SU-DHL-6 (cell line): Measurements from ENCODE around the gene ATOH8.

Experiments
- H2AFZ ChIP-seq: fragments of 200-600 bp; sonication (generic); 2 replicates; pipeline ENCODE4 v1.6.1; 2014; ENCODE audit warnings: low read depth, mild to moderate bottlenecking, moderate library complexity, mixed read lengths, antibody characterized with exemption, low read length; ENCODE audit not compliant: severe bottlenecking
- H3F3A ChIP-seq: fragments of 200-600 bp; shearing (Covaris generic); 2 replicates; pipeline ENCODE4 v1.6.0; 2016; ENCODE audit warnings: antibody characterized with exemption, mild to moderate bottlenecking; ENCODE audit not compliant: insufficient read depth
- H3K27ac ChIP-seq: fragments of 200-600 bp; sonication (generic); 2 replicates; pipeline ENCODE4 v1.5.1; 2016; ENCODE audit warnings: low read depth, mild to moderate bottlenecking, low read length, moderate library complexity, mixed read lengths
- H3K27me3 ChIP-seq: fragments of 200-600 bp; sonication (generic), shearing (Covaris generic); 2 replicates; pipeline ENCODE4 v1.6.0; 2014; ENCODE audit warnings: mild to moderate bottlenecking, low read length
- H3K36me3 ChIP-seq: fragments of 200-600 bp; sonication (generic); 2 replicates; pipeline ENCODE4 v1.6.1; 2014; ENCODE audit warnings: mild to moderate bottlenecking, low read length, mixed read lengths
- H3K4me2 ChIP-seq: fragments of 300-600, 200-600 bp; shearing (Covaris generic), sonication (generic); 2 replicates; pipeline ENCODE4 v1.6.0; 2014; ENCODE audit warnings: low read length, low read depth, mild to moderate bottlenecking; ENCODE audit not compliant: poor library complexity, severe bottlenecking
- H3K4me3 ChIP-seq: fragments of 200-600 bp; sonication (generic); 2 replicates; pipeline ENCODE4 v1.5.1; 2014; ENCODE audit warnings: antibody characterized with exemption, low read length, mild to moderate bottlenecking, mixed read lengths; ENCODE audit not compliant: insufficient read depth, poor library complexity, severe bottlenecking
- H3K79me2 ChIP-seq: fragments of 200-600 bp; sonication (generic); 2 replicates; pipeline ENCODE4 v1.6.1; 2014; ENCODE audit warnings: mild to moderate bottlenecking, low read length, moderate library complexity; ENCODE audit not compliant: insufficient read depth
- H3K9ac ChIP-seq: fragments of 200-600 bp; sonication (generic); 2 replicates; pipeline ENCODE4 v1.7.0; 2014; ENCODE audit warnings: mild to moderate bottlenecking, low read length
- H3K9me2 ChIP-seq: fragments of 200-600 bp; sonication (generic); replicated peaks from 2 replicates; pipeline ENCODE4 v1.6.1; 2014; ENCODE audit warnings: low read length; ENCODE audit not compliant: insufficient read depth
- H3K9me3 ChIP-seq: fragments of 200-600 bp; sonication (generic); 2 replicates; pipeline ENCODE4 v1.6.1; 2014; ENCODE audit warnings: low read length, mixed read lengths; ENCODE audit not compliant: insufficient read depth
- H4K20me1 ChIP-seq: fragments of 200-600 bp; sonication (generic); 2 replicates; pipeline ENCODE4 v1.6.1; 2014; ENCODE audit warnings: low read depth, mild to moderate bottlenecking, antibody characterized with exemption, low read length, moderate library complexity, mixed read lengths
- EZH2phosphoT487 ChIP-seq: fragments of 200-600 bp; sonication (generic), shearing (Covaris generic); conservative IDR thresholded peaks from 2 replicates; pipeline ENCODE4 v1.6.1; 2018; ENCODE audit warnings: mild to moderate bottlenecking, antibody characterized with exemption, low read length, moderate library complexity, mixed read lengths
- TF ChIP-seq, protein P1 (sequence below): fragments of 200-600 bp; sonication (generic); IDR thresholded peaks from one replicate; pipeline ENCODE4 v1.5.1; 2017; ENCODE audit warnings: antibody characterized with exemption, mild to moderate bottlenecking, low read length, moderate library complexity; ENCODE audit not compliant: insufficient read depth, poor library complexity, severe bottlenecking

The ATOH8 gene

DNA sequence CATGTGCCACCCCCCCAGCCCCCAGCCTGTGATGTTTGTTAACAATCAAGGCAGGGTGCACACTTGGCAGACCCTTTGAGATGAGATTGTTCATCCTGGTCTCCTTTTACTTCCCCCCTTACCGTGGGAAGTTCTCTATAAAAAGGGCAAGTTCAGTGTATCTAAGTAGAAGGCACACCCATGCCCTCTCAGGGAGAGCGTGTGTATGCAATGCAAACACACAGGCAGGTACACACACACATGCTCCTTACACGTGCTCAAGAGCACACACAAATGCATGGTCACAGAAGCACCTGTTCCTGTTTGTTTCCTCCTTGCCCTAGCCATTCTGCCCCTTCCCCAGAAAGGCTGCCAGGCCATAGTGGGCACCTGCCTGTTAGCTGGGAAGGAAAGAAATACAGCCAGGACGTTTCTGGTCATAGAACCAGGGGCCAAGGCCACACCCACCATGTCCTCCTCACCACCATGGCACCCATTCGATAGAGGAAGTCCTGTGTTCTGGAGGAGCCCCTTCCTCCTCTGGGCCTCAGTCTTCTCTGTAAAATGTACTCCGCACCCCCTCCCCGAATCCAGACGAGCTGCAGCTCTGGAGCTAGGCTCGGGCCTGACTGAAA lies 3.1 kb downstream of the ATOH8 start:
- Histone ChIP-seq H3K4me3 (no peak overlapping the region), H3K36me3 (no peaks in the 10 kb centered on the region), H3K9me3 (no peaks in the 10 kb centered on the region), H4K20me1 (no peaks in the 10 kb centered on the region), H3K27me3 (no peaks in the 10 kb centered on the region), H3K9ac (no peak overlapping the region), H3K9me2 (no peaks in the 10 kb centered on the region), H3K79me2 (no peaks in the 10 kb centered on the region), H3K4me2 (no peak overlapping the region), H3K27ac (no peak overlapping the region), H2AFZ (no peak overlapping the region), H3F3A (no peaks in the 10 kb centered on the region)
- TF ChIP-seq, protein P1, sequence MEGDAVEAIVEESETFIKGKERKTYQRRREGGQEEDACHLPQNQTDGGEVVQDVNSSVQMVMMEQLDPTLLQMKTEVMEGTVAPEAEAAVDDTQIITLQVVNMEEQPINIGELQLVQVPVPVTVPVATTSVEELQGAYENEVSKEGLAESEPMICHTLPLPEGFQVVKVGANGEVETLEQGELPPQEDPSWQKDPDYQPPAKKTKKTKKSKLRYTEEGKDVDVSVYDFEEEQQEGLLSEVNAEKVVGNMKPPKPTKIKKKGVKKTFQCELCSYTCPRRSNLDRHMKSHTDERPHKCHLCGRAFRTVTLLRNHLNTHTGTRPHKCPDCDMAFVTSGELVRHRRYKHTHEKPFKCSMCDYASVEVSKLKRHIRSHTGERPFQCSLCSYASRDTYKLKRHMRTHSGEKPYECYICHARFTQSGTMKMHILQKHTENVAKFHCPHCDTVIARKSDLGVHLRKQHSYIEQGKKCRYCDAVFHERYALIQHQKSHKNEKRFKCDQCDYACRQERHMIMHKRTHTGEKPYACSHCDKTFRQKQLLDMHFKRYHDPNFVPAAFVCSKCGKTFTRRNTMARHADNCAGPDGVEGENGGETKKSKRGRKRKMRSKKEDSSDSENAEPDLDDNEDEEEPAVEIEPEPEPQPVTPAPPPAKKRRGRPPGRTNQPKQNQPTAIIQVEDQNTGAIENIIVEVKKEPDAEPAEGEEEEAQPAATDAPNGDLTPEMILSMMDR = no peak
- TF ChIP-seq EZH2phosphoT487 = no peak

DNA sequence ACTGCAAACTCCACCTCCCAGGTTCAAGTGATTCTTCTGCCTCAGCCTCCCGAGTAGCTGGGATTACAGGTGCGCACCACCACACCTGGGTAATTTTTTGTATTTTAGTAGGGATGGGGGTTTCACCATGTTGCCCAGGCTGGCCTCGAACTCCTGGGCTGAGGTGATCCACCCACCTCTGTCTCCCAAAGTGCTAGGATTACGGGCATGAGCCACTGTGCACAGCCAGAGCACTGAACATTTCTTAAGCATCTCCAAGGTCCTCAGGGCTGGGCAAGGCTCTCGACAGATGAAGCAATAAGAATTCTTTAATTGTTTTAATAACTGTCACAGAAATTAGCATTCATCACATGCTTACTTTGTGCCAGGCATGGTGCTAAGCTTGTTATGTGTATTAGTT lies 4.1 kb downstream of the ATOH8 start:
- no peak overlapping the region for H3K9ac ChIP-seq
- no peak for TF ChIP-seq EZH2phosphoT487
- TF ChIP-seq, protein P1 = no peak
- H2AFZ ChIP-seq = no peak overlapping the region
- no peaks in the 10 kb centered on the region for H3K27me3 ChIP-seq
- H4K20me1 ChIP-seq = no peaks in the 10 kb centered on the region
- no peaks in the 10 kb centered on the region for H3K79me2 ChIP-seq
- no peak overlapping the region for H3K27ac ChIP-seq
- H3K4me3 ChIP-seq = no peak overlapping the region
- no peaks in the 10 kb centered on the region for H3K36me3 ChIP-seq
- H3F3A ChIP-seq = no peaks in the 10 kb centered on the region
- no peaks in the 10 kb centered on the region for H3K9me3 ChIP-seq
- no peak overlapping the region for H3K4me2 ChIP-seq
- no peaks in the 10 kb centered on the region for H3K9me2 ChIP-seq

DNA sequence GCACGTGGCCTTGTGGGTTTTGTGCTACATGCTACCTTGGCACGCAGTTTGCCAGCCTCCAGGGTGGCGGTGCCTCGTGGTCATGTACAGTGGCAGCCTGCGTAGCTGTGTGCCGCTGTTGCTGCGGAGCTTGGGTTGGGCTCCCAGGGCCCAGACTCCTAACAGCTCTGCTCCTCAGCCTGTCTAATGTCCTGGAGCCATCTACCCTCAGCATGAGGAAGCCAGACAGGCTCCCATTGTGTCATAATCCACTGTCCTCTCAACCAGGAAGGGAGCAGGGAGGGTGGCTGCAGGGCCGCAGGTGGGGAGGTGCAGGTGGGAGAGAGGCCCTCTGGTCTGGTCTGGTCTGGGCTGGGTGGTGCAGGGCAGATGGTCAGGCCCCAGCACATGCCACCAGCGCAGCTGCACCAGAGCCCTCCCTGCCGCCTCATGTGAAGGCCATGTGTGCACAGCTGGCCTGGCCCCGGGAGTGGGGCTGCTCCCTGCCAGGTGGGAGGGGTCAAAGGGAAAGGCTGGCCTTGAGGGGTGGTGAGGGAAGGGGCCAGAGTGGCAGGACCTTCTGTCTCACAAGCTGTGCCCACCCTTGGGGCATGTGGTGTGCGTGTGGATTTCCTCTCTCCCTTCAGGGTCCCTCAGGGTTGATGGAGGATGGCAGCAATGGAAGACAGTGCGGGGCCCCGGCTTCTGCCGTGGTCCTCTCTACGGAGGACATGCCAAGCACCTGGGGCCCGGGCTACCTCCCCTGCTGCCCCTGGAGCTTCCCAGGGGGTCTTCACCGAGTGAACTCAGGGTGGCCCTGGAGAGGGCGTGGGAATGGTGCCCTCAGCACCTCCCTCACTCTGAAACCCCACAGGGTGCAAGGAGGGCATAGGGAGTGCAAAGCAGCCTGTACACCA lies 4.8 kb downstream of the ATOH8 start:
- H4K20me1 ChIP-seq = no peaks in the 10 kb centered on the region
- no peaks in the 10 kb centered on the region for H3K9me2 ChIP-seq
- no peak overlapping the region for H2AFZ ChIP-seq
- H3K36me3 ChIP-seq = no peaks in the 10 kb centered on the region
- H3K9ac ChIP-seq = no peak overlapping the region
- H3K4me2 ChIP-seq = no peak overlapping the region
- no peak overlapping the region for H3K27ac ChIP-seq
- no peaks in the 10 kb centered on the region for H3K27me3 ChIP-seq
- no peaks in the 10 kb centered on the region for H3K79me2 ChIP-seq
- no peaks in the 10 kb centered on the region for H3K9me3 ChIP-seq
- no peak overlapping the region for H3K4me3 ChIP-seq
- TF ChIP-seq EZH2phosphoT487 = no peak
- TF ChIP-seq, protein P1 = no peak
- H3F3A ChIP-seq = no peaks in the 10 kb centered on the region
